HG02884 (cell line): Measurements from ENCODE around the gene IFITM10.

Experiments
- ATAC-seq: cut with Tn5 transposase; IDR thresholded peaks from one replicate; pipeline ENCODE4 v1.9.1; 2021; ENCODE audit warnings: mild to moderate bottlenecking, moderate library complexity; ENCODE audit not compliant: unreplicated experiment

IFITM10 gene

GRCh38 chr11:1750481-1750839 lies at the start of gene IFITM10:
IFITM10 (minus strand) TSS chr11:1750595; CDS start chr11:1750442, 153 bp downstream.
- ATAC-seq, result no peak

GRCh38 chr11:1797391-1798125 lies 47.2 kb upstream of the IFITM10 start:
- ATAC-seq, result no peak

GRCh38 chr11:1796413-1797011 lies 46.1 kb upstream of the IFITM10 start:
- ATAC-seq, result no peak

- ATAC-seq, result no peak
Observed at GRCh38 chr11:1793081-1793480, 42.7 kb upstream of the IFITM10 start.

GRCh38 chr11:1792461-1792860 lies 42.1 kb upstream of the IFITM10 start:
- no peak for ATAC-seq

GRCh38 chr11:1791912-1792311 lies 41.5 kb upstream of the IFITM10 start:
- no peak for ATAC-seq

GRCh38 chr11:1786466-1786865 lies 36.1 kb upstream of the IFITM10 start:
- ATAC-seq, result no peak

- no peak for ATAC-seq
Observed at GRCh38 chr11:1785749-1786413, 35.5 kb upstream of the IFITM10 start.

- no peak for ATAC-seq
Observed at GRCh38 chr11:1784761-1785650, 34.6 kb upstream of the IFITM10 start.

- ATAC-seq, result no peak
Observed at GRCh38 chr11:1783725-1784529, 33.5 kb upstream of the IFITM10 start.

GRCh38 chr11:1782831-1783724 lies 32.7 kb upstream of the IFITM10 start:
- ATAC-seq, result no peak

- no peak for ATAC-seq
Observed at GRCh38 chr11:1782031-1782590, 31.7 kb upstream of the IFITM10 start.

GRCh38 chr11:1781593-1781975 lies 31.2 kb upstream of the IFITM10 start:
- no peak for ATAC-seq

- ATAC-seq, result no peak
Observed at GRCh38 chr11:1780700-1781592, 30.6 kb upstream of the IFITM10 start.

GRCh38 chr11:1779806-1780699 lies 29.7 kb upstream of the IFITM10 start:
- ATAC-seq, result no peak

GRCh38 chr11:1779034-1779805 lies 28.8 kb upstream of the IFITM10 start:
- no peak for ATAC-seq
